ENCODE data around the gene F9.
A peak's percentile ranks its signal among the peaks of the same experiment; 100 is the strongest.

Gene F9

GRCh38 chrX:139554376-139554775 lies 23.8 kb downstream of the F9 start:
- in situ Hi-C loops (cut with MboI; ENCODE audit: low sequenced_read_pairs, unreplicated experiment), result loop anchor here (25.0 kb wide), 1 partner anchor 792 kb away; no protein-coding TSS in a partner anchor
- TF ChIP-seq CTCF (IDR thresholded peaks at IDR 0.05; ENCODE audit: borderline replicate concordance, control extremely low read depth, extremely low read depth, insufficient read depth, missing control alignments), result no peak
- peak; percentile 17 for DNase-seq (ENCODE audit: low spot score)

GRCh38 chrX:139554991-139555675 lies 24.6 kb downstream of the F9 start:
- in situ Hi-C loops (cut with MboI; ENCODE audit: low sequenced_read_pairs, unreplicated experiment), result loop anchor here (25.0 kb wide), 1 partner anchor 793 kb away; no protein-coding TSS in a partner anchor
- TF ChIP-seq CTCF (IDR thresholded peaks at IDR 0.05; ENCODE audit: borderline replicate concordance, control extremely low read depth, extremely low read depth, insufficient read depth, missing control alignments), result no peak
- no peak for DNase-seq (ENCODE audit: low spot score)

- in situ Hi-C loops (cut with MboI; ENCODE audit: low sequenced_read_pairs, unreplicated experiment), result loop anchor here (25.0 kb wide), 1 partner anchor 797 kb away; no protein-coding TSS in a partner anchor
- TF ChIP-seq CTCF (IDR thresholded peaks at IDR 0.05; ENCODE audit: borderline replicate concordance, control extremely low read depth, extremely low read depth, insufficient read depth, missing control alignments), result peak; percentile 27
- peak; percentile 31 for DNase-seq (ENCODE audit: low spot score)
Observed at GRCh38 chrX:139559383-139560042, 29.0 kb downstream of the F9 start.

GRCh38 chrX:139560221-139560620 lies 29.7 kb downstream of the F9 start:
- in situ Hi-C loops (cut with MboI; ENCODE audit: low sequenced_read_pairs, unreplicated experiment), result loop anchor here (25.0 kb wide), 1 partner anchor 798 kb away; no protein-coding TSS in a partner anchor
- no peak for TF ChIP-seq CTCF (IDR thresholded peaks at IDR 0.05; ENCODE audit: borderline replicate concordance, control extremely low read depth, extremely low read depth, insufficient read depth, missing control alignments)
- no peak for DNase-seq (ENCODE audit: low spot score)

GRCh38 chrX:139563251-139563650 lies 32.7 kb downstream of the F9 start:
- in situ Hi-C loops (cut with MboI; ENCODE audit: low sequenced_read_pairs, unreplicated experiment), result loop anchor here (25.0 kb wide), 1 partner anchor 801 kb away; no protein-coding TSS in a partner anchor

More at GRCh38 chrX:139563251-139563650, 32.7 kb downstream of the F9 start:
- DNase-seq (ENCODE audit: low spot score), result no peak
- TF ChIP-seq CTCF (IDR thresholded peaks at IDR 0.05; ENCODE audit: borderline replicate concordance, control extremely low read depth, extremely low read depth, insufficient read depth, missing control alignments), result no peak

Data from GM13976 (cell line).